CD4-positive, alpha-beta T cell treated with Interleukin-1 beta for 1 hour (primary cell): ENCODE data around the gene TLR8.
"Not testable (repeated sequence)": the region's sequence is repeated elsewhere in the genome, so short reads cannot be mapped to it uniquely, and the experiment has no call there.

Experiments
- DNase-seq, 2 donors: peaks; one replicate each; pipeline ENCODE4 v3.0.0-alpha.2; 2020 to 2022

Gene TLR8

GRCh38 chrX:12898073-12898472 is 8.3 kb upstream of the TLR8 start:
- DNase-seq: no peak

DNA sequence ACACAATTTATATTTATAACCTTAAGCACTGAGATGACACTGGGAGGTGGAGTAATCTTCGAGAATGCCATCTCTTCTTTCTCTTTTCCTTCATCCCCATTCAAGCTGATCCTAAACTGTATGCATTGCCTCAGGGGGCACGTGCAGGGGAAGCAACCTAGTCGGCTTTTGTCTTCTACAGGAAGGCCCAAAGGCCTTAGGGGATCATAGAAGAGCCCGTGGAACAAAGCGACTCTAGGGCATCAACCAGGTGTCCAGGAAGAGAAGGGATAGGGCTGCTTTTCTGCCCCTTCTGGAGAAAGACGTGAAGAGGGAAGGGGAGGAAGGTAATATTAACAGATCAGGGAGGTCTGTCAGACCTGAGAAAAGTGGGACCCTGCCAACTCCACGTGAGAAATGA is 6.9 kb upstream of the TLR8 start:
- no peak for DNase-seq

GRCh38 chrX:12901486-12901885 is 4.9 kb upstream of the TLR8 start:
- peak; percentile 59 to 61 for DNase-seq

DNA sequence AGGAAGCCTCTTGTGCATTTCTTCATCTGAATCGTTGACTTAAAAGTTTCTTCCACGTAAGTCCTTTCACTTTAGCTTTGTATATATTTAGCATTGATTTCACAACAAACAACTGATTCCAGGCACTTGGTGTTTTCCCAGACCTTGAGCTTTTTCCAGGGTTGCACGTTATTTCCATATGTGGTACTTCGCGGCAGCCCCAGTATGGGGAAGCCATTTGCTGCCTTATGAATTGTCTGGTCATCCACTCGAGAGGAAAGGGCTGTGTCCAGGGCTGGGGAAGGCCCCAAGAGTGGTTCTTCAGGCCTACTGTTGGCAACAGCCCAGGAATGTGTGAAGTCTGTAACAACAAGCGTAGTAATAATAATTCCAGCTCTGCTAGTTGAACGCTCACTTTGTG is 2.8 kb upstream of the TLR8 start:
- DNase-seq: no peak

- DNase-seq: no peak
These were observed 4.2 kb downstream of the TLR8 start for GRCh38 chrX:12910423-12911121.

DNA sequence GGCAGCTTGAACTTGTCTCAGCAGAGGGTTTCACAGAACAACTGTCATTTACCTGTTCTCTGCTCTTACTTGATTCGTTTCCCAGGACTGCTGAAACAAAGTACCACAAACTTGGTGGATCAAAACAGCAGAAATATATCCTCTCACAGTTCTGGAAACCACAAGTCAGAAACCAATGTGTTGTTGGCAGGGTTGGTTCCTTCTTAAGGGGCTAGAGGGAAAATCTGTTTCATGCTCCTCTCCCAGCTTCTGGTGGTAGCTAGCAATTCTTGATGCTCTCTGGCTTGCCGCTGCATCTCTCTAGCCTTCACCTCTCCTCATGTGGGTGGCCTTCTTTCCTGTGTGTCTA is 4.7 kb downstream of the TLR8 start:
- no peak for DNase-seq

- DNase-seq: no peak
These were observed 6.5 kb downstream of the TLR8 start for GRCh38 chrX:12912791-12913482.

- no peak for DNase-seq
These were observed 11.3 kb downstream of the TLR8 start for GRCh38 chrX:12917753-12918152.

DNA sequence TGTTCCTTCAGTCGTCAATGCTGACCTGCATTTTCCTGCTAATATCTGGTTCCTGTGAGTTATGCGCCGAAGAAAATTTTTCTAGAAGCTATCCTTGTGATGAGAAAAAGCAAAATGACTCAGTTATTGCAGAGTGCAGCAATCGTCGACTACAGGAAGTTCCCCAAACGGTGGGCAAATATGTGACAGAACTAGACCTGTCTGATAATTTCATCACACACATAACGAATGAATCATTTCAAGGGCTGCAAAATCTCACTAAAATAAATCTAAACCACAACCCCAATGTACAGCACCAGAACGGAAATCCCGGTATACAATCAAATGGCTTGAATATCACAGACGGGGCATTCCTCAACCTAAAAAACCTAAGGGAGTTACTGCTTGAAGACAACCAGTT is 12.6 kb downstream of the TLR8 start:
- no peak for DNase-seq

DNA sequence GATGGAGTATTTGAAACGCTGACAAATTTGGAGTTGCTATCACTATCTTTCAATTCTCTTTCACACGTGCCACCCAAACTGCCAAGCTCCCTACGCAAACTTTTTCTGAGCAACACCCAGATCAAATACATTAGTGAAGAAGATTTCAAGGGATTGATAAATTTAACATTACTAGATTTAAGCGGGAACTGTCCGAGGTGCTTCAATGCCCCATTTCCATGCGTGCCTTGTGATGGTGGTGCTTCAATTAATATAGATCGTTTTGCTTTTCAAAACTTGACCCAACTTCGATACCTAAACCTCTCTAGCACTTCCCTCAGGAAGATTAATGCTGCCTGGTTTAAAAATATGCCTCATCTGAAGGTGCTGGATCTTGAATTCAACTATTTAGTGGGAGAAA is 13.2 kb downstream of the TLR8 start:
- no peak for DNase-seq

GRCh38 chrX:12920990-12921389 is 14.6 kb downstream of the TLR8 start:
- no peak for DNase-seq

DNA sequence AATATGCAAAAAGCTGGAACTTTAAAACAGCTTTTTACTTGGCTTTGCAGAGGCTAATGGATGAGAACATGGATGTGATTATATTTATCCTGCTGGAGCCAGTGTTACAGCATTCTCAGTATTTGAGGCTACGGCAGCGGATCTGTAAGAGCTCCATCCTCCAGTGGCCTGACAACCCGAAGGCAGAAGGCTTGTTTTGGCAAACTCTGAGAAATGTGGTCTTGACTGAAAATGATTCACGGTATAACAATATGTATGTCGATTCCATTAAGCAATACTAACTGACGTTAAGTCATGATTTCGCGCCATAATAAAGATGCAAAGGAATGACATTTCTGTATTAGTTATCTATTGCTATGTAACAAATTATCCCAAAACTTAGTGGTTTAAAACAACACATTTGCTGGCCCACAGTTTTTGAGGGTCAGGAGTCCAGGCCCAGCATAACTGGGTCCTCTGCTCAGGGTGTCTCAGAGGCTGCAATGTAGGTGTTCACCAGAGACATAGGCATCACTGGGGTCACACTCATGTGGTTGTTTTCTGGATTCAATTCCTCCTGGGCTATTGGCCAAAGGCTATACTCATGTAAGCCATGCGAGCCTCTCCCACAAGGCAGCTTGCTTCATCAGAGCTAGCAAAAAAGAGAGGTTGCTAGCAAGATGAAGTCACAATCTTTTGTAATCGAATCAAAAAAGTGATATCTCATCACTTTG is 15.6 kb downstream of the TLR8 start:
- DNase-seq: no peak

DNA sequence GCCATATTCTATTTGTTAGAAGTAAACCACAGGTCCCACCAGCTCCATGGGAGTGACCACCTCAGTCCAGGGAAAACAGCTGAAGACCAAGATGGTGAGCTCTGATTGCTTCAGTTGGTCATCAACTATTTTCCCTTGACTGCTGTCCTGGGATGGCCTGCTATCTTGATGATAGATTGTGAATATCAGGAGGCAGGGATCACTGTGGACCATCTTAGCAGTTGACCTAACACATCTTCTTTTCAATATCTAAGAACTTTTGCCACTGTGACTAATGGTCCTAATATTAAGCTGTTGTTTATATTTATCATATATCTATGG is 16.1 kb downstream of the TLR8 start:
- DNase-seq: no peak

GRCh38 chrX:12929701-12930100 is 23.3 kb downstream of the TLR8 start:
- no peak for DNase-seq

- no peak for DNase-seq
These were observed 23.7 kb downstream of the TLR8 start for GRCh38 chrX:12930150-12930549.

DNA sequence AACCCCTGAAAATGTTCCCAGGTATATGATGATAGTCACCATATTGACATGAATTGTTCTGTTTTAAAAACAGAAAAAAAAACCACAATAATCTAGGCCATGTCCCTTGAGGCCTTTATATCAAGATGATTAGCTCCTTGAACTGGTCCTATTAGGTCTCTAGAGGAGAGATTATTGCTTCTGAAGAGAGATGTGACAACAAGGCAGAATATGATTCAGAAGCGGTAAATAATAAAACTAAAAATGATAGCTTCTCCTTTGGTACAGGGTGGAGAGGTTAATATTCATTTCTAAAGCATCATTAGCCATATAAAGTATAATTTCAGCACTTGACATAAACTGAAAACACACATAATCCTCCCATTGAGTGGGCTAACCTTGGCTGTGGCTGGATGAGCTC is 25.8 kb downstream of the TLR8 start:
- DNase-seq: no peak

DNA sequence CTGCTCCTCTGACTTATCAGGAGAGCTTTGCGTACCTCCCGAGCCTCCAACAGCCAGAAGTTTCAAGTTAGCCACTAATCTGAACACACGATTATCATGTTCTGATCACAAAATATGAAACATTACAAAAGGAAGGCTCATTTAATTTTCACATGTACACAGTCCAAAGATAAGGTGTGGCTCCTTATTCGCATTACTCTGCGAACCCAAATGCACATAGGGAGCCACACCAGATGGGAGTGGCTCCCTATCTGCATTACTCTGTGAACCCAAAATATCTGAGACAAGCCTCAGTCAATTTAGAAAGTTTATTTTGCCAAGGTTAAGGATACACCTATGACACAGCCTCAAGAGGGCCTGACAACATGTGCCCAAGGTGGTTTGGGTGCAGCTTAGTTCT is 28.4 kb downstream of the TLR8 start:
- DNase-seq: no peak

DNA sequence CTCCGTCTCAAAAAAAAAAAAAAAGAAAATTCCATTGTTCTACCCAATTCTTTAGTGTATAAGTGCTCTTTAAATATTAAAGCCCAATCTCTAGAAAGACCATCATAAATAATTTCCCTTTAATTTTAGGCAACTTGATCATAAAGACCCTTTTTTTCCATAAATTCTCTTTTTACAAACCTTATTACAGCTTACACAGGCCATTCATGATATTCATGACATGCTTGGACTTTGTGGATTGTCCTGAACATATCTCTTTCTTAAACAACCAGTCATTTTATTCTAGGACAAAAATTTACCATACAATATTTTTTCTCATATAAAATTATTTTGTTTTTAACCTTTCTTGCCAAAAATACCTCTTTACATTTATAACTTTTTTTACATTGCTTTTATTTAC is 30.5 kb downstream of the TLR8 start:
- no peak for DNase-seq

DNA sequence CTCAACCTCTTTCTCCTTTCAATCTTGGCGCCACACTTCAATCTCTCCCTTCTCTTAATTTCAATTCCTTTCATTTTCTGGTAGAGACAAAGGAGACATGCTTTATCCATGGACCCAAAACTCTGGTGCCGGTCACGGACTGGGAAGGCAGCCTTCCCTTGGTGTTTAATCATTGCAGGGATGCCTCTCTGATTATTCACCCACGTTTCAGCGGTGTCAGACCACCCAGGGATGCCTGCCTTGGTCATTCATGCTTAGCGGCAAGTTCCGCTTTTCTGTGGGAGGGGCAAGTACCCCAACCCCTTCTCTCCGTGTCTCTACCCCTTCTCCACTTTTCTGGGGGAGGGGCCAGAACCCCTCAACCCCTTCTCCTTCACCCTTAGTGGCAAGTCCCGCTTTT is 34.1 kb downstream of the TLR8 start:
- DNase-seq: not testable (repeated sequence)

- not testable (repeated sequence) for DNase-seq
These were observed 37.2 kb downstream of the TLR8 start for GRCh38 chrX:12943592-12943991.

DNA sequence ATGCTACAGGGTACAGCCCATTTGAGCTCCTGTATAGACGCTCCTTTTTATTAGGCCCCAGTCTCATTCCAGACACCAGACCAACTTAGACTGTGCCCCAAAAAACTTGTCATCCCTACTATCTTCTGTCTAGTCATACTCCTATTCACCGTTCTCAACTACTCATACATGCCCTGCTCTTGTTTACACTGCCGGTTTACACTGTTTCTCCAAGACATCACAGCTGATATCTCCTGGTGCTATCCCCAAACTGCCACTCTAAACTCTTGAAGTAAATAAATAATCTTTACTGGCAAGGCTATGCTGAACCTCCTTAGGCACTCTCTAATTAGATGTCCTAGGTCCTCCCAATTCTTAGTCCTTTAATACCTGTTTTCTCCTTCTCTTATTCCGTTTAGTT is 38.0 kb downstream of the TLR8 start:
- not testable (repeated sequence) for DNase-seq

DNA sequence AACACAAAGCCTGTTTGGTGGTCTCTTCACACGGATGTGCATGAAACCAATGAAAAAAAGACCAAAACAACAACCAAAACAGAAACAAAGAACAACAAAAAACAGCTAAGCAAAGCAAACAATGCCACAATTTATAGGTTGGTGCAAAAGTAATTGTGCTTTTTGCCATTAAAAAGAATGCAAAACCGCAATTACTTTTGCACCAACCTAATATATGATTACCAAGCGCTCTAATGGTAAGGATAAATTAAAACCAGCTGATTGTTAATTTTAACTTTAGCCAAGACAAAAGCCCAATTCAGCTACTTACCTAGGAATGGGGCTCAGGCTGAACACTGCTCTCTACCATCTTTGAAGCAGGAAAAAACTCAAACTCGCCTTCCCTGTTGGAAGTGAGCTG is 39.1 kb downstream of the TLR8 start:
- DNase-seq: no peak

- no peak for DNase-seq
These were observed 40.0 kb downstream of the TLR8 start for GRCh38 chrX:12946406-12946805.

GRCh38 chrX:12946838-12947544 is 40.6 kb downstream of the TLR8 start:
- DNase-seq: peak; percentile 74 to 81
